Keratinocyte (primary cell): ENCODE data around the gene SURF6. TPM values are rescaled to one million over a fixed set of nuclear protein-coding genes. Genes with fewer than 3 reads are reported as not detected.

ENCODE experiments used
- DNase-seq: peaks from one replicate; pipeline ENCODE4 v3.0.0-alpha.2; 2011; ENCODE audit warnings: low read depth, missing footprints, low spot score
- FAIRE-seq: peaks from 2 replicates; lab custom pipeline; 2011; peaks lifted over from hg19 to GRCh38; lab: Jason Lieb, UNC
- H2AFZ ChIP-seq: 2 replicates; pipeline ENCODE4 v1.6.0; 2012; ENCODE audit warnings: low read length, control low read depth, inconsistent platforms; ENCODE audit not compliant: control insufficient read depth
- H3K27ac ChIP-seq: 2 replicates; pipeline ENCODE4 v1.5.1; 2011; ENCODE audit warnings: low read length; ENCODE audit not compliant: control insufficient read depth, insufficient read depth
- H3K27me3 ChIP-seq: 3 replicates; pipeline ENCODE4 v1.6.0; 2011; ENCODE audit warnings: low read length; ENCODE audit not compliant: control insufficient read depth, insufficient read depth; ENCODE audit errors: extremely low read depth
- H3K36me3 ChIP-seq, 2 experiments: 2 replicates in 1 of 2; 3 replicates in 1 of 2; pipeline ENCODE4 v1.5.1; 2011; ENCODE audit warnings: low read length in 2 of 2, mild to moderate bottlenecking in 1 of 2; ENCODE audit not compliant: control insufficient read depth in 2 of 2, insufficient read depth in 2 of 2; ENCODE audit errors: extremely low read depth in 1 of 2
- H3K4me1 ChIP-seq: 3 replicates; pipeline ENCODE4 v1.5.1; 2011; ENCODE audit warnings: low read length; ENCODE audit not compliant: control insufficient read depth, insufficient read depth; ENCODE audit errors: extremely low read depth
- H3K4me2 ChIP-seq: 3 replicates; pipeline ENCODE4 v1.6.0; 2011; ENCODE audit warnings: low read depth, low read length; ENCODE audit not compliant: control insufficient read depth, insufficient read depth; ENCODE audit errors: extremely low read depth
- H3K4me3 ChIP-seq, 3 experiments: fragments of 200-600 bp in 1 of 3; sonication (generic) in 1 of 3; 2 replicates in 2 of 3; 3 replicates in 1 of 3; pipeline ENCODE4 v1.5.1; 2011 to 2016; ENCODE audit warnings: low read length in 3 of 3, mild to moderate bottlenecking in 3 of 3, control low read depth in 2 of 3, inconsistent platforms in 1 of 3, low read depth in 1 of 3, mixed read lengths in 1 of 3, mixed run types in 1 of 3, moderate library complexity in 1 of 3; ENCODE audit not compliant: control insufficient read depth in 2 of 3, insufficient read depth in 2 of 3; ENCODE audit errors: extremely low read depth in 1 of 3
- H3K79me2 ChIP-seq: 2 replicates; pipeline ENCODE4 v1.6.0; 2012; ENCODE audit warnings: low read length; ENCODE audit not compliant: control insufficient read depth, insufficient read depth
- H3K9ac ChIP-seq: 3 replicates; pipeline ENCODE4 v1.6.0; 2011; ENCODE audit warnings: low read length; ENCODE audit not compliant: control insufficient read depth, insufficient read depth; ENCODE audit errors: extremely low read depth
- H3K9me1 ChIP-seq: 3 replicates; pipeline ENCODE4 v1.6.0; 2011; ENCODE audit warnings: low read length; ENCODE audit not compliant: control insufficient read depth, insufficient read depth; ENCODE audit errors: extremely low read depth
- H3K9me3 ChIP-seq: 2 replicates; pipeline ENCODE4 v1.5.1; 2012; ENCODE audit warnings: low read depth, low read length; ENCODE audit not compliant: control insufficient read depth
- H4K20me1 ChIP-seq: 3 replicates; pipeline ENCODE4 v1.6.0; 2011; ENCODE audit warnings: low read length; ENCODE audit not compliant: control insufficient read depth, insufficient read depth; ENCODE audit errors: extremely low read depth
- EZH2 ChIP-seq: IDR thresholded peaks from one replicate; pipeline ENCODE4 v1.6.1; 2012; ENCODE audit warnings: inconsistent platforms, mild to moderate bottlenecking, low read length, moderate library complexity
- dilution Hi-C: fragments of 300-500 bp; cut with MboI; formaldehyde crosslinking; loops from one replicate; pipeline ENCODE4 v1.7.0; 2020; ENCODE audit warnings: low sequenced_read_pairs; ENCODE audit not compliant: extremely low pct_ligation_motif_present
- polyA plus RNA-seq, 5 experiments: library from polyadenylated mRNA; depleted of rRNA in 3 of 5; stranded (reverse) in 3 of 5; stranded (forward) in 1 of 5; unstranded in 1 of 5; fragments of >200 nt; gene quantifications; 1 replicate in 1 of 5; 2 replicates in 3 of 5; 3 replicates in 1 of 5; pipeline versions ENCODE4 v1.2.1 to v1.2.3, GENCODE V29; 2011 to 2012; ENCODE audit warnings: missing spikeins in 2 of 5, low read depth in 1 of 5, low replicate concordance in 1 of 5
- TF ChIP-seq, protein P1 (sequence below), 3 experiments: IDR thresholded peaks in 1 of 3; conservative IDR thresholded peaks in 1 of 3; optimal IDR thresholded peaks in 1 of 3; 2 replicates in 2 of 3; 3 replicates in 1 of 3; pipeline versions ENCODE3 to v1.5.1; 2011; ENCODE audit warnings: low read length in 3 of 3, mild to moderate bottlenecking in 3 of 3, moderate library complexity in 2 of 3, control low read depth in 1 of 3, inconsistent platforms in 1 of 3; ENCODE audit not compliant: insufficient read depth in 2 of 3; ENCODE audit errors: extremely low read depth in 1 of 3

Gene SURF6
- polyA plus RNA-seq, 1 donor (not counting 4 experiments of a cell fraction or from before 2014, with no cell fraction given), result 13.0 TPM

DNA sequence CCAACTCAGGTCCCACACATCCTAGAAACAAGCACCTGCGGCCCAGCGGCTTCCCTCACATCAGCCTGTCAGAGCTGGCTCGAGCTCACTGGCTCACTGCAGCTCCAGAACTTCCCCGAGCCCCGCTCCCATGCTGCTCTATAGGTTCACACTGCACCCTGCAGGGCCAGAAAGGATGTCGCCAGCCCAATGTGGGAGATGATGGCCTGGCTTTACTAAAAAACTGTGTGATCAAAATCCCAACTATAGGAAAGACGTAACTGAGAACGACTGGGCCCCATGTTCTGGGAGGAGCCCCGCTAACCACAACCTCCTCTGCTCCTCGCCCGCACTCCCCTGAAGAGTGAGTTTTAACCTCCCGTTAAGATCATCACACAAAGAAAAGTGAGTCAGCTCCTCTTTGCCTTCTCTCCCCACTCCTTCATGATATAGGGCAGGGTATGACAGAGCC is 35.3 kb upstream of the SURF6 start:
- DNase-seq, result no peak
- Histone ChIP-seq H4K20me1 (peaks cover 61% of the 10 kb centered on the region), H3K9ac (no peak overlapping the region), H3K9me3 (no peaks in the 10 kb centered on the region), H2AFZ (no peak overlapping the region), H3K4me1 (peaks cover 51% of the 10 kb centered on the region), H3K27me3 (no peaks in the 10 kb centered on the region), H3K9me1 (peaks cover 8% of the 10 kb centered on the region), H3K79me2 (peaks cover 92% of the 10 kb centered on the region), H3K4me2 (peak overlapping the region; percentile 73), H3K27ac (peak overlapping the region; percentile 24), H3K36me3 (peaks cover 32 to 45% of the 10 kb centered on the region in 2 experiments), H3K4me3 (peak overlapping the region in 2 of 3 experiments; percentile 20 to 22)
- TF ChIP-seq EZH2, result no peak
- TF ChIP-seq, protein P1, sequence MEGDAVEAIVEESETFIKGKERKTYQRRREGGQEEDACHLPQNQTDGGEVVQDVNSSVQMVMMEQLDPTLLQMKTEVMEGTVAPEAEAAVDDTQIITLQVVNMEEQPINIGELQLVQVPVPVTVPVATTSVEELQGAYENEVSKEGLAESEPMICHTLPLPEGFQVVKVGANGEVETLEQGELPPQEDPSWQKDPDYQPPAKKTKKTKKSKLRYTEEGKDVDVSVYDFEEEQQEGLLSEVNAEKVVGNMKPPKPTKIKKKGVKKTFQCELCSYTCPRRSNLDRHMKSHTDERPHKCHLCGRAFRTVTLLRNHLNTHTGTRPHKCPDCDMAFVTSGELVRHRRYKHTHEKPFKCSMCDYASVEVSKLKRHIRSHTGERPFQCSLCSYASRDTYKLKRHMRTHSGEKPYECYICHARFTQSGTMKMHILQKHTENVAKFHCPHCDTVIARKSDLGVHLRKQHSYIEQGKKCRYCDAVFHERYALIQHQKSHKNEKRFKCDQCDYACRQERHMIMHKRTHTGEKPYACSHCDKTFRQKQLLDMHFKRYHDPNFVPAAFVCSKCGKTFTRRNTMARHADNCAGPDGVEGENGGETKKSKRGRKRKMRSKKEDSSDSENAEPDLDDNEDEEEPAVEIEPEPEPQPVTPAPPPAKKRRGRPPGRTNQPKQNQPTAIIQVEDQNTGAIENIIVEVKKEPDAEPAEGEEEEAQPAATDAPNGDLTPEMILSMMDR (optimal IDR thresholded peaks at IDR 0.05 in 1 of 3, IDR thresholded peaks at IDR 0.05 in 1 of 3, conservative IDR thresholded peaks at IDR 0.05 in 1 of 3; ENCODE audit: extremely low read depth in 1 of 3, insufficient read depth in 2 of 3, low read length in 3 of 3), result peak in 1 of 3 experiments; percentile 16
- FAIRE-seq, result peak; percentile 17
- dilution Hi-C loops, result no loop called here

DNA sequence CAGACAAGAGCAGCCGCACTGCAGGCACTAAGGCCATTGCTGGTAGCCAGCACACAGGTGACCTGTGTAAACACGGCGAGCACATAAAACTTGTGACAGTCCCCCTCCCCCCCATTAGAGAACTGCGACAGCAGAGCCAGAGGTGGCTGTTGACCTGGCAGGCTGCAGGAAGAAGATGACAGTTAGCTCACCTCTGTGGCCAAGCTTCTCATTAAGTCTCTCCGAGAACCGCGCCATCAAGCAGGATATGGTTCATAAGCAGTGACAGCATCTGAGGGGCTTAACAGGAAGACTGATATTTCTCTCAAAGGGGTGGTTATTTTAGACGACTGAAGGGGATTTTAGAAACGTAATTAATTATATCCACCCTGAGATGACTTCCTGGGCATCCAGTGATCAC is 34.7 kb upstream of the SURF6 start:
- DNase-seq (no peak), FAIRE-seq (no peak)
- Histone ChIP-seq H3K27me3 (no peaks in the 10 kb centered on the region), H3K4me1 (peaks cover 57% of the 10 kb centered on the region), H2AFZ (no peak overlapping the region), H3K27ac (peak overlapping the region; percentile 24), H3K79me2 (peaks cover 98% of the 10 kb centered on the region), H3K4me3 (no peak overlapping the region), H3K36me3 (peaks cover 34 to 49% of the 10 kb centered on the region in 2 experiments), H3K4me2 (peak overlapping the region; percentile 73), H3K9me3 (no peaks in the 10 kb centered on the region), H3K9me1 (peaks cover 8% of the 10 kb centered on the region), H4K20me1 (peaks cover 61% of the 10 kb centered on the region), H3K9ac (no peak overlapping the region)
- dilution Hi-C loops, result no loop called here
- TF ChIP-seq, protein P1 (optimal IDR thresholded peaks at IDR 0.05 in 1 of 3, IDR thresholded peaks at IDR 0.05 in 1 of 3, conservative IDR thresholded peaks at IDR 0.05 in 1 of 3; ENCODE audit: extremely low read depth in 1 of 3, insufficient read depth in 2 of 3, low read length in 3 of 3), result no peak
- no peak for TF ChIP-seq EZH2
